HepG2 (cell line): Measurements from ENCODE around the gene EXOC3. TPM values are rescaled to one million over a fixed set of nuclear protein-coding genes. Genes with fewer than 3 reads are reported as not detected.

Experiments used
- GATAD1 ChIP-seq: IDR thresholded peaks from 2 replicates; pipeline ENCODE4 v1.6.1; 2016; ENCODE audit warnings: missing genetic modification reagents, missing compliant biosample characterization
- GTF3A ChIP-seq: sonication (generic); formaldehyde crosslinking; conservative IDR thresholded peaks from 2 replicates; pipeline ENCODE4 v1.4.0; 2020; ENCODE audit warnings: mild to moderate bottlenecking, missing genetic modification reagents
- HMGA1 ChIP-seq: sonication (generic); formaldehyde crosslinking; conservative IDR thresholded peaks from 2 replicates; pipeline ENCODE4 v1.4.0; 2020; ENCODE audit warnings: missing genetic modification reagents
- HNRNPK ChIP-seq: fragments of 200-400 bp; formaldehyde crosslinking; IDR thresholded peaks from 2 replicates; pipeline ENCODE4 v1.6.1; 2018; ENCODE audit warnings: low read length, low read depth, moderate library complexity, mild to moderate bottlenecking; ENCODE audit not compliant: poor library complexity, severe bottlenecking
- HOXA5 ChIP-seq: sonication (generic); formaldehyde crosslinking; IDR thresholded peaks from 2 replicates; pipeline ENCODE4 v1.4.0; 2020; ENCODE audit warnings: missing genetic modification reagents
- KLF12 ChIP-seq: sonication (generic); formaldehyde crosslinking; IDR thresholded peaks from 2 replicates; pipeline ENCODE4 v1.4.0; 2020; ENCODE audit warnings: missing genetic modification reagents, borderline replicate concordance
- MEIS2 ChIP-seq: sonication (generic); formaldehyde crosslinking; IDR thresholded peaks from 2 replicates; pipeline ENCODE4 v1.9.0; 2021; ENCODE audit warnings: mild to moderate bottlenecking, missing genetic modification reagents
- MYC ChIP-seq: sonication (generic); formaldehyde crosslinking; IDR thresholded peaks from 2 replicates; pipeline ENCODE4 v1.9.0; 2021; ENCODE audit warnings: missing genetic modification reagents, borderline replicate concordance
- NBN ChIP-seq: fragments of 450-650 bp; conservative IDR thresholded peaks from 2 replicates; pipeline ENCODE4 v1.6.1; 2017
- NONO ChIP-seq, 2 experiments: fragments of 450-650 bp in 1 of 2; sonication (generic) in 1 of 2; formaldehyde crosslinking in 1 of 2; IDR thresholded peaks in 1 of 2; conservative IDR thresholded peaks in 1 of 2; 2 replicates each; pipeline versions ENCODE4 v1.6.1 to v1.8.0; 2017 to 2022; ENCODE audit warnings: mild to moderate bottlenecking in 1 of 2, missing genetic modification reagents in 1 of 2, moderate library complexity in 1 of 2
- PITX1 ChIP-seq: sonication (generic); formaldehyde crosslinking; IDR thresholded peaks from 2 replicates; pipeline ENCODE4 v1.5.1; 2020; ENCODE audit warnings: mild to moderate bottlenecking, missing genetic modification reagents
- POLR2AphosphoS5 ChIP-seq: IDR thresholded peaks from 2 replicates; pipeline ENCODE4 v1.6.1; 2012; ENCODE audit warnings: low read depth, low read length
- RXRA ChIP-seq: sonication (generic); formaldehyde crosslinking; IDR thresholded peaks from 2 replicates; pipeline ENCODE4 v1.5.1; 2020; ENCODE audit warnings: missing genetic modification reagents
- SAP130 ChIP-seq: IDR thresholded peaks from 2 replicates; pipeline ENCODE4 v1.6.1; 2016; ENCODE audit warnings: low read depth
- U2AF2 ChIP-seq: fragments of 200-400 bp; formaldehyde crosslinking; IDR thresholded peaks from 2 replicates; pipeline ENCODE4 v1.6.1; 2017; ENCODE audit warnings: low read depth, mild to moderate bottlenecking, low read length
- XBP1 ChIP-seq: sonication (generic); formaldehyde crosslinking; IDR thresholded peaks from 2 replicates; pipeline ENCODE4 v1.5.0; 2020; ENCODE audit warnings: missing genetic modification reagents
- ZNF292 ChIP-seq: sonication (generic); formaldehyde crosslinking; IDR thresholded peaks from 2 replicates; pipeline ENCODE4 v1.8.1; 2022; ENCODE audit warnings: mild to moderate bottlenecking, low read depth, missing genetic modification reagents, borderline replicate concordance
- ZNF550 ChIP-seq: sonication (generic); formaldehyde crosslinking; IDR thresholded peaks from 2 replicates; pipeline ENCODE4 v1.4.0; 2020; ENCODE audit warnings: mild to moderate bottlenecking, missing genetic modification reagents, borderline replicate concordance
- ZNF619 ChIP-seq: sonication (generic); formaldehyde crosslinking; IDR thresholded peaks from 2 replicates; pipeline ENCODE4 v1.4.0; 2020; ENCODE audit warnings: mild to moderate bottlenecking, missing genetic modification reagents
- ZNF674 ChIP-seq: sonication (generic); formaldehyde crosslinking; IDR thresholded peaks from 2 replicates; pipeline ENCODE4 v1.5.0; 2020; ENCODE audit warnings: low read depth, mild to moderate bottlenecking, missing genetic modification reagents
- ZNF879 ChIP-seq: sonication (generic); formaldehyde crosslinking; IDR thresholded peaks from 2 replicates; pipeline ENCODE4 v1.8.1; 2023; ENCODE audit warnings: missing genetic modification reagents
- polyA plus RNA-seq, 8 experiments: library from polyadenylated mRNA; depleted of rRNA in 3 of 8; stranded (reverse) in 7 of 8; unstranded in 1 of 8; fragments of >200 nt; fragmentation: Illumina TruSeq in 4 of 8; extraction: Trizol in 4 of 8; gene quantifications; 2 replicates each; pipeline versions ENCODE4 v1.2.1 to v1.2.3, GENCODE V29; 2011 to 2016; ENCODE audit warnings: low read depth in 4 of 8, missing spikeins in 1 of 8, mixed read lengths in 1 of 8; ENCODE audit not compliant: insufficient read depth in 1 of 8
- total RNA-seq, 5 experiments: library from RNA; depleted of rRNA; stranded (reverse); fragments of >200 nt; fragmentation: Illumina TruSeq; extraction: Trizol; gene quantifications; 2 replicates each; pipeline ENCODE4 v1.2.3, GENCODE V29; 2016; ENCODE audit warnings: low read depth in 1 of 5
- TF ChIP-seq, protein P1 (sequence below): sonication (generic); formaldehyde crosslinking; IDR thresholded peaks from 2 replicates; pipeline ENCODE4 v1.8.1; 2023; ENCODE audit warnings: missing genetic modification reagents, mild to moderate bottlenecking, borderline replicate concordance
- TF ChIP-seq, protein P2 (sequence below): sonication (generic); formaldehyde crosslinking; IDR thresholded peaks from 2 replicates; pipeline ENCODE4 v1.8.0; 2022; ENCODE audit warnings: mild to moderate bottlenecking, missing genetic modification reagents, moderate library complexity
- TF ChIP-seq, protein P3 (sequence below): sonication (generic); formaldehyde crosslinking; IDR thresholded peaks from 2 replicates; pipeline ENCODE4 v1.5.0; 2020; ENCODE audit warnings: missing genetic modification reagents
- TF ChIP-seq, protein P4 (sequence below): sonication (generic); formaldehyde crosslinking; IDR thresholded peaks from 2 replicates; pipeline ENCODE4 v1.5.0; 2020; ENCODE audit warnings: missing genetic modification reagents

The EXOC3 gene
- total and polyA plus RNA-seq, 2 of the 13 experiments (the other 11 are each of a cell fraction or from before 2014, with no cell fraction given), result 9.2 to 20.5 TPM

DNA sequence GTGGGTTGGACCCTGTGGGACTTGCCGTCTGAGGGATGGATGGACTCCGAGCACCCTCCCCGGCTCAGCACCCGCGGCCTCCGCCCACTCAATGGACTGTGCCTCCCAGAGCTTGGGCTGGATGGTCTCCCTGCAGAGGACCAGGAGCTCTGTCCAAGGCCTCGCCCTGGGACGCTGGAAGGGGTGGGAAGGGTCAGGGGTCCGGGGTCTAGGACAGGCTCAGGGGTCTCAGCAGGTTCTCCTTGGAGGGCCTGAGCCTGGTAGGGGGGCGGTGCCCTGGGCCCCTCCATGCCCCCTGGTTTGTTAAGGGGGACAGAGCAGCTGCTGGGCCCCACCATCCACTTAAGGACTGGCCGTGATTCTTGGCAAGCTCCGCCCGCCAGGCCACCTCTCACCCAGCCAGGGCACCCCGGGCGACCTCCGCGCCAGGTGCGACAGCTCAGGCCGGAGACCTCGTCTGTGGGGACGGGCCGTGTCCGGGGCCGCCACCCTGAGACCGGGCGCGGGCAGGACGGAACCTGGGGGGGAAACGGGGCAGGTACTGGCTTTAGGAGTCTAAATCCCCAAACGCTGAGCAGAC, 29.2 kb downstream of the EXOC3 start (continued):
- TF ChIP-seq ZNF879 (0 out of 2 replicates have a peak, but pooled peaks have one; percentile 4), GTF3A (CRISPR knock-in tag) (no peak), ZNF292 (CRISPR knock-in tag) (0 out of 2 replicates have a peak, but pooled peaks have one; percentile 17), NONO (IDR thresholded peaks at IDR 0.05) (no peak), NONO (CRISPR knock-in tag; conservative IDR thresholded peaks at IDR 0.05) (0 out of 2 replicates have a peak, but pooled peaks have one; percentile 34), ZNF619 (CRISPR knock-in tag) (0 out of 2 replicates have a peak, but pooled peaks have one; percentile 12), MEIS2 (CRISPR knock-in tag) (0 out of 2 replicates have a peak, but pooled peaks have one; percentile 3), POLR2AphosphoS5 (no peak; the same call in 1 of the 2 replicates), MYC (CRISPR knock-in tag) (peak; percentile 42; the same call in 1 of the 2 replicates), ZNF550 (CRISPR knock-in tag) (no peak), RXRA (peak; percentile 63; the same call in 1 of the 2 replicates), HNRNPK (peak; percentile 11), SAP130 (CRISPR knock-in tag) (peak; percentile 35), HOXA5 (CRISPR knock-in tag) (0 out of 2 replicates have a peak, but pooled peaks have one; percentile 48), GATAD1 (no peak), ZNF674 (CRISPR knock-in tag) (0 out of 2 replicates have a peak, but pooled peaks have one; percentile 37), NBN (no peak), PITX1 (CRISPR knock-in tag) (peak; percentile 29; the same call in 1 of the 2 replicates), KLF12 (CRISPR knock-in tag) (0 out of 2 replicates have a peak, but pooled peaks have one; percentile 29), XBP1 (no peak), HMGA1 (CRISPR knock-in tag) (no peak), U2AF2 (no peak)
- TF ChIP-seq, protein P1, sequence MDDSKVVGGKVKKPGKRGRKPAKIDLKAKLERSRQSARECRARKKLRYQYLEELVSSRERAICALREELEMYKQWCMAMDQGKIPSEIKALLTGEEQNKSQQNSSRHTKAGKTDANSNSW (CRISPR knock-in tag), result no peak
- TF ChIP-seq, protein P2, sequence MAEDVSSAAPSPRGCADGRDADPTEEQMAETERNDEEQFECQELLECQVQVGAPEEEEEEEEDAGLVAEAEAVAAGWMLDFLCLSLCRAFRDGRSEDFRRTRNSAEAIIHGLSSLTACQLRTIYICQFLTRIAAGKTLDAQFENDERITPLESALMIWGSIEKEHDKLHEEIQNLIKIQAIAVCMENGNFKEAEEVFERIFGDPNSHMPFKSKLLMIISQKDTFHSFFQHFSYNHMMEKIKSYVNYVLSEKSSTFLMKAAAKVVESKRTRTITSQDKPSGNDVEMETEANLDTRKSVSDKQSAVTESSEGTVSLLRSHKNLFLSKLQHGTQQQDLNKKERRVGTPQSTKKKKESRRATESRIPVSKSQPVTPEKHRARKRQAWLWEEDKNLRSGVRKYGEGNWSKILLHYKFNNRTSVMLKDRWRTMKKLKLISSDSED (CRISPR knock-in tag), result peak; percentile 41; the same call in 1 of the 2 replicates
- TF ChIP-seq, protein P3, sequence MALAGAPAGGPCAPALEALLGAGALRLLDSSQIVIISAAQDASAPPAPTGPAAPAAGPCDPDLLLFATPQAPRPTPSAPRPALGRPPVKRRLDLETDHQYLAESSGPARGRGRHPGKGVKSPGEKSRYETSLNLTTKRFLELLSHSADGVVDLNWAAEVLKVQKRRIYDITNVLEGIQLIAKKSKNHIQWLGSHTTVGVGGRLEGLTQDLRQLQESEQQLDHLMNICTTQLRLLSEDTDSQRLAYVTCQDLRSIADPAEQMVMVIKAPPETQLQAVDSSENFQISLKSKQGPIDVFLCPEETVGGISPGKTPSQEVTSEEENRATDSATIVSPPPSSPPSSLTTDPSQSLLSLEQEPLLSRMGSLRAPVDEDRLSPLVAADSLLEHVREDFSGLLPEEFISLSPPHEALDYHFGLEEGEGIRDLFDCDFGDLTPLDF, result no peak
- TF ChIP-seq, protein P4, sequence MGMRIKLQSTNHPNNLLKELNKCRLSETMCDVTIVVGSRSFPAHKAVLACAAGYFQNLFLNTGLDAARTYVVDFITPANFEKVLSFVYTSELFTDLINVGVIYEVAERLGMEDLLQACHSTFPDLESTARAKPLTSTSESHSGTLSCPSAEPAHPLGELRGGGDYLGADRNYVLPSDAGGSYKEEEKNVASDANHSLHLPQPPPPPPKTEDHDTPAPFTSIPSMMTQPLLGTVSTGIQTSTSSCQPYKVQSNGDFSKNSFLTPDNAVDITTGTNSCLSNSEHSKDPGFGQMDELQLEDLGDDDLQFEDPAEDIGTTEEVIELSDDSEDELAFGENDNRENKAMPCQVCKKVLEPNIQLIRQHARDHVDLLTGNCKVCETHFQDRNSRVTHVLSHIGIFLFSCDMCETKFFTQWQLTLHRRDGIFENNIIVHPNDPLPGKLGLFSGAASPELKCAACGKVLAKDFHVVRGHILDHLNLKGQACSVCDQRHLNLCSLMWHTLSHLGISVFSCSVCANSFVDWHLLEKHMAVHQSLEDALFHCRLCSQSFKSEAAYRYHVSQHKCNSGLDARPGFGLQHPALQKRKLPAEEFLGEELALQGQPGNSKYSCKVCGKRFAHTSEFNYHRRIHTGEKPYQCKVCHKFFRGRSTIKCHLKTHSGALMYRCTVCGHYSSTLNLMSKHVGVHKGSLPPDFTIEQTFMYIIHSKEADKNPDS (CRISPR knock-in tag), result no peak
